Liver (tissue), 3 donors: ENCODE data around the gene GRK3.

Source experiments
- CTCF ChIP-seq: fragments of 150-350 bp; IDR thresholded peaks from 2 replicates; pipeline ENCODE4 v1.5.1; 2017; ENCODE audit warnings: improper control_type of control experiment, low read depth, low read length; ENCODE audit not compliant: missing input control
- FOXA1 ChIP-seq: IDR thresholded peaks from 2 replicates; pipeline ENCODE4 v1.6.1; 2016; ENCODE audit warnings: antibody characterized with exemption
- GABPA ChIP-seq, 2 donors: IDR thresholded peaks in 1 of 2; conservative IDR thresholded peaks in 1 of 2; 2 replicates each; pipeline ENCODE4 v1.6.1; 2016; ENCODE audit warnings: antibody characterized with exemption in 2 of 2, mild to moderate bottlenecking in 1 of 2, moderate library complexity in 1 of 2
- JUND ChIP-seq, 2 donors: IDR thresholded peaks; 2 replicates each; pipeline ENCODE4 v1.6.1; 2016; ENCODE audit warnings: antibody characterized with exemption in 2 of 2
- REST ChIP-seq: IDR thresholded peaks from 2 replicates; pipeline ENCODE4 v1.6.1; 2016; ENCODE audit warnings: antibody characterized with exemption, mild to moderate bottlenecking
- donor health status: healthy.
- donor health status: healthy.

- TF ChIP-seq JUND (IDR thresholded peaks at IDR 0.05) (no peak), CTCF (no peak), REST (no peak), GABPA (IDR thresholded peaks at IDR 0.05 in 1 of 2, conservative IDR thresholded peaks at IDR 0.05 in 1 of 2) (no peak), FOXA1 (no peak)
Observed at GRCh38 chr22:25564979-25565677, 653 bp downstream of the GRK3 start.
